Gastrocnemius medialis (tissue), 4 donors: ENCODE results near the gene RELA. TPM values are rescaled to one million over a fixed set of nuclear protein-coding genes. Genes with fewer than 3 reads are reported as not detected.

ENCODE experiments used
- ATAC-seq, 2 donors: fragments of 150-250 bp; one replicate each; pipeline ENCODE4 v1.9.1; 2016
- DNase-seq, 2 donors: peaks; one replicate each; pipeline ENCODE4 v3.0.0-alpha.2; 2019
- H3K27ac ChIP-seq, 4 donors: fragments of 200-600 bp; sonication (generic); 1 replicate in 1 of 4; 2 replicates in 3 of 4; pipeline ENCODE4 v1.5.1; 2016 to 2018; ENCODE audit warnings: mild to moderate bottlenecking in 2 of 4, moderate library complexity in 1 of 4
- H3K27me3 ChIP-seq, 3 donors: fragments of 200-600 bp; sonication (generic) in 2 of 3; 1 replicate in 1 of 3; 2 replicates in 2 of 3; pipeline versions ENCODE4 v1.5.1 to v1.6.0; 2016 to 2019; ENCODE audit warnings: mild to moderate bottlenecking in 1 of 3, moderate library complexity in 1 of 3
- H3K36me3 ChIP-seq, 2 donors: fragments of 200-600 bp; sonication (generic) in 1 of 2; one replicate each; pipeline ENCODE4 v1.5.1; 2017 to 2018
- H3K4me1 ChIP-seq, 2 donors: fragments of 200-600 bp; sonication (generic) in 1 of 2; one replicate each; pipeline ENCODE4 v1.5.1; 2016 to 2017; ENCODE audit warnings: mild to moderate bottlenecking in 2 of 2
- H3K4me3 ChIP-seq, 4 donors: fragments of 200-600 bp; sonication (generic) in 3 of 4; 1 replicate in 1 of 4; 2 replicates in 3 of 4; pipeline ENCODE4 v1.5.1; 2016 to 2019; ENCODE audit warnings: mild to moderate bottlenecking in 2 of 4
- H3K9me3 ChIP-seq, 3 donors: fragments of 200-600 bp; sonication (generic) in 2 of 3; 1 replicate in 1 of 3; 2 replicates in 2 of 3; pipeline ENCODE4 v1.5.1; 2016 to 2019
- POLR2A ChIP-seq, 2 donors: fragments of 450-650 bp; IDR thresholded peaks; one replicate each; pipeline ENCODE4 v1.6.1; 2017; ENCODE audit warnings: antibody characterized with exemption in 2 of 2, mild to moderate bottlenecking in 2 of 2, moderate library complexity in 2 of 2
- in situ Hi-C, 4 donors: fragments of 200-750 bp; cut with MboI; loops; one replicate each; pipeline versions ENCODE4 v1.15.0 to v1.8.0; 2017; ENCODE audit warnings: low sequenced_read_pairs in 4 of 4
- intact Hi-C: fragments of 100-400 bp; cut with DNase I; formaldehyde crosslinking; loops from one replicate; pipeline ENCODE4 v1.15.1; 2023; ENCODE audit warnings: low total_unique reads
- total RNA-seq, 4 donors: library from RNA; depleted of rRNA; stranded (reverse); fragments of >200 nt; gene quantifications; one replicate each; pipeline versions ENCODE4 v1.1.0 to v1.2.3, GENCODE V29; 2016
- TF ChIP-seq, protein P1 (sequence below), 5 experiments: fragments of 450-650 bp in 3 of 5; fragments of 200-600 bp in 2 of 5; sonication (generic) in 2 of 5; IDR thresholded peaks in 4 of 5; conservative IDR thresholded peaks in 1 of 5; 1 replicate in 4 of 5; 2 replicates in 1 of 5; pipeline ENCODE4 v1.5.1; 2016 to 2019; ENCODE audit warnings: antibody characterized with exemption in 5 of 5, mild to moderate bottlenecking in 3 of 5, moderate library complexity in 3 of 5

The RELA gene
- total RNA-seq, 4 donors from 2014 or later: 39.7 to 68.3 (median 56.3) TPM

DNA sequence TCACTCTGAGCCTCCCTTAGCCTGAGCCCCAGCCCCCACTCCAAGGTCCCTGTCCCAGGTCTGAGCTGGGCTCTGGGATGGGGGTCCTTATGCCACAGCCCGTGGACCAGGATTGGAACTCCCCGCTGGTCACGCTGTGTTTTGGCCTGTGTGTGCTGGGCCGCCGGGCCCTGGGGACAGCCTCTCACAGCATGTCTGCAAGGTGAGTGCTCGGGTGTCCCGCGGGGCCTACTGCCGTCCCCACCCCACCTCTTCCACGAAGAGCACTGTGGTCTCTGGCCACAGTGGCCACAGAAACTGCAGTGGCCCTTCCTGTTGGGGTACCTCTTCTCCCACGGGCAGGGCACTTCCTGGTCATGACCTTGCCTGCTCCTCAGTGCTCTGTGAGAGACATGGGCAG is 28.3 kb downstream of the RELA start:
- ATAC-seq (no peak), DNase-seq (no peak)
- Histone ChIP-seq H3K36me3 (peaks cover 0 to 64% of the 10 kb centered on the region in 2 donors), H3K9me3 (no peaks in the 10 kb centered on the region), H3K27me3 (no peaks in the 10 kb centered on the region), H3K4me3 (no peak overlapping the region), H3K4me1 (peaks cover 13 to 16% of the 10 kb centered on the region in 2 donors), H3K27ac (no peak overlapping the region)
- in situ Hi-C loops: no loop called here
- intact Hi-C loops: no loop called here
- TF ChIP-seq, protein P1, sequence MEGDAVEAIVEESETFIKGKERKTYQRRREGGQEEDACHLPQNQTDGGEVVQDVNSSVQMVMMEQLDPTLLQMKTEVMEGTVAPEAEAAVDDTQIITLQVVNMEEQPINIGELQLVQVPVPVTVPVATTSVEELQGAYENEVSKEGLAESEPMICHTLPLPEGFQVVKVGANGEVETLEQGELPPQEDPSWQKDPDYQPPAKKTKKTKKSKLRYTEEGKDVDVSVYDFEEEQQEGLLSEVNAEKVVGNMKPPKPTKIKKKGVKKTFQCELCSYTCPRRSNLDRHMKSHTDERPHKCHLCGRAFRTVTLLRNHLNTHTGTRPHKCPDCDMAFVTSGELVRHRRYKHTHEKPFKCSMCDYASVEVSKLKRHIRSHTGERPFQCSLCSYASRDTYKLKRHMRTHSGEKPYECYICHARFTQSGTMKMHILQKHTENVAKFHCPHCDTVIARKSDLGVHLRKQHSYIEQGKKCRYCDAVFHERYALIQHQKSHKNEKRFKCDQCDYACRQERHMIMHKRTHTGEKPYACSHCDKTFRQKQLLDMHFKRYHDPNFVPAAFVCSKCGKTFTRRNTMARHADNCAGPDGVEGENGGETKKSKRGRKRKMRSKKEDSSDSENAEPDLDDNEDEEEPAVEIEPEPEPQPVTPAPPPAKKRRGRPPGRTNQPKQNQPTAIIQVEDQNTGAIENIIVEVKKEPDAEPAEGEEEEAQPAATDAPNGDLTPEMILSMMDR (IDR thresholded peaks at IDR 0.05 in 4 of 5, conservative IDR thresholded peaks at IDR 0.05 in 1 of 5): no peak
- TF ChIP-seq POLR2A (IDR thresholded peaks at IDR 0.05): no peak

DNA sequence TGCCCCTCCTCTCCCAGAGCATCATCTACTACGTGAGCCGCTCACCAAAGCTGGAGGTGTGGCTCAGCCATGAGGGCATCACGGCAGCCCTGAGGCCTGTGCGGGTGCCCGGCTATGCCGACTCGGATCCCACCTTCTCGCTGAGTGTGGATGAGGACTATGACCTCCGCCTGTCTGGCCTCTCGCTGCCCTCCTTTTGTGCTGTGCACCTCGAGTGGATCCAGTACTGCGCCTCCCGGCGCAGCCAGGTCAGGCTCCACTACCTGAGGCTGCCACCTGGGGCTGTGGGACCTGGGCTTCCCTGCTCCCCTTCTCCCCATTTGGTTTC is 28.6 kb downstream of the RELA start:
- Histone ChIP-seq H3K36me3 (peaks cover 0 to 68% of the 10 kb centered on the region in 2 donors), H3K27me3 (no peaks in the 10 kb centered on the region), H3K9me3 (no peaks in the 10 kb centered on the region), H3K4me3 (no peak overlapping the region), H3K27ac (no peak overlapping the region), H3K4me1 (peaks cover 11 to 12% of the 10 kb centered on the region in 2 donors)
- no peak for TF ChIP-seq POLR2A (IDR thresholded peaks at IDR 0.05)
- TF ChIP-seq, protein P1 (IDR thresholded peaks at IDR 0.05 in 4 of 5, conservative IDR thresholded peaks at IDR 0.05 in 1 of 5): no peak
- DNase-seq: no peak
- intact Hi-C loops: no loop called here
- ATAC-seq: no peak
- in situ Hi-C loops: no loop called here

DNA sequence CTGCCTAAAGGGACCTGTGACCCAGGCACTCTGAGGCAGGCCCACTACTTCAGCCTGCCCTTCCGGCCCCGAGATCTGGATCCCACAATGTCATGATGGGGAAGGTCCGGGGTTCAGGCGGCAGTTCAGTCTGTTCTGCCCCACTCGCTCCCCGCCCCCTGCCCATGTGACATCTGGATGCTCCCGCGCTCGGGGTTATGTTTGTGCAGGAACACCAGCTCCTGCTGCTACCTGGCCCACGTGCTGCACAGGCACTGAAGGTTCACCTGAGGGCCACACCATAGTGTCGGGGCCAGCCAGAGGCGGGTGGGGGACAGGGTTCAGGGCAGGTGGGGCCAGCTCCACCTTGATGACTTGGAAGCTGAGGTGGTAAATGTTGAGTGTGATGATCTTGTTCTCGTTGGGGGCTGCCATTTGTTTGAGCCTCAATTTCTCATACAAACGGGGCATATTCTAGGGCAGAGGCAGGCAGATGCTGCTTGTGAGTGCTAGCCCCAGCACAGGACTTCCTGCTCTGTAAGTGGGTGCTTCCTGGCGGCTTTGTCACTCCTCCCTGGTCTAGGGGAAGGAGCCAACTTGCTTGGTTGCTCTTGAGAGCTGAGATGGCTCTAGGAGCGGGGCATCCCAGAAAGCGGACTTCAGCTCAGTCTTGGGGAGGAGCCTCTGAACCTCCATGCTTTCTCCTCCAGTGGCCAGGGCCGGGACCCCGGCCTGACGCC is 29.2 kb downstream of the RELA start:
- Histone ChIP-seq H3K36me3 (peaks cover 0 to 73% of the 10 kb centered on the region in 2 donors), H3K4me3 (no peak overlapping the region), H3K27ac (no peak overlapping the region), H3K27me3 (no peaks in the 10 kb centered on the region), H3K9me3 (no peaks in the 10 kb centered on the region), H3K4me1 (peaks cover 9 to 10% of the 10 kb centered on the region in 2 donors)
- DNase-seq (no peak), ATAC-seq (no peak)
- intact Hi-C loops (no loop called here), in situ Hi-C loops (no loop called here)
- TF ChIP-seq POLR2A (IDR thresholded peaks at IDR 0.05): no peak
- TF ChIP-seq, protein P1 (IDR thresholded peaks at IDR 0.05 in 4 of 5, conservative IDR thresholded peaks at IDR 0.05 in 1 of 5): no peak

DNA sequence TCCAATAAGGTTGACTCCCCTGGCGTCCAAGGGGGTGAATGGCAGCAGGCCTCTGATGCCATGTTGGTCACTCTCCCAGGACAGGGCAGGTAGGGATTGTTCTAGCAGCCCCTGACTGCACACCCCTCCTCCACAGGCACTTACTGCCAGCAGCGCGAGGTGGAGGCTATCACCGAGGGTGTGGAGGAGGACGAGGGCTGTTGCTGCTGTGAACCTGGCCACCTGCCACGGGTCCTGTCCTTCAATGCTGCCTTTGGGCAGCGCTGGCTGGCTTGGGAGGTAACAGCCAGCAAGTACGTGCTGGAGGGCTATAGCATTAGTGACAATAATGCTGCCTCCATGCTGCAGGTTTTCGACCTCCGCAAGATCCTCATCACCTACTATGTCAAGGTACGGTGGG is 32.5 kb downstream of the RELA start:
- Histone ChIP-seq H3K27me3 (no peaks in the 10 kb centered on the region), H3K4me3 (no peak overlapping the region), H3K27ac (no peak overlapping the region), H3K4me1 (no peaks in the 10 kb centered on the region), H3K36me3 (peaks cover 0 to 88% of the 10 kb centered on the region in 2 donors), H3K9me3 (no peaks in the 10 kb centered on the region)
- ATAC-seq (no peak), DNase-seq (no peak)
- intact Hi-C loops (no loop called here), in situ Hi-C loops (no loop called here)
- TF ChIP-seq POLR2A (IDR thresholded peaks at IDR 0.05): no peak
- TF ChIP-seq, protein P1 (IDR thresholded peaks at IDR 0.05 in 4 of 5, conservative IDR thresholded peaks at IDR 0.05 in 1 of 5): no peak

DNA sequence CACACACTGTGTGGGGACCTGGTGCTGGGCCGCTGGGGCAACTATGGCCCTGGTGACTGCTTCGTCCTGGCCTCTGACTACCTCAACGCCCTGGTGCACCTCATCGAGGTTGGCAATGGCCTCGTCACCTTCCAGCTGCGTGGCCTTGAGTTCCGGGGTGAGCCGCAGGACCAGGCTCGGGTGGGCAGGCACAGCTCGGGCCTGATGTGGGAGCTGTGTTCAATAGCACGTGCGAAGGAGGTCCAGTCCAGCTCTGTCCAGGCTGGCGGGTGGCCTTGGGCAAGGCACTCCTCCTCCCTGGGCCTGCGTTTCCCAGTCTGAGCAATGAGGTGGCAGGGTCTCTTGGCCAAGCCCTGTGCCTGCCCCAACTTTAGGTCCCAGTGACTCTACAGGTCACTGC is 33.1 kb downstream of the RELA start:
- Histone ChIP-seq H3K27me3 (no peaks in the 10 kb centered on the region), H3K27ac (no peak overlapping the region), H3K36me3 (peaks cover 0 to 88% of the 10 kb centered on the region in 2 donors), H3K4me1 (no peaks in the 10 kb centered on the region), H3K4me3 (no peak overlapping the region), H3K9me3 (no peaks in the 10 kb centered on the region)
- intact Hi-C loops (no loop called here), in situ Hi-C loops (no loop called here)
- TF ChIP-seq POLR2A (IDR thresholded peaks at IDR 0.05): no peak
- TF ChIP-seq, protein P1 (IDR thresholded peaks at IDR 0.05 in 4 of 5, conservative IDR thresholded peaks at IDR 0.05 in 1 of 5): no peak
- ATAC-seq (no peak), DNase-seq (no peak)
